GM18951 (cell line): Measurements from ENCODE around the gene NAV2.

Experiments used
- POLR2A ChIP-seq: IDR thresholded peaks from 4 replicates; pipeline ENCODE4 v1.6.1; 2011; ENCODE audit warnings: mild to moderate bottlenecking; ENCODE audit not compliant: insufficient read length, insufficient read depth; ENCODE audit errors: extremely low read depth
- in situ Hi-C: fragments of 300-500 bp; cut with MboI; formaldehyde crosslinking; loops from one replicate; pipeline ENCODE4 v1.12.0; 2022; ENCODE audit warnings: low sequenced_read_pairs, mixed read lengths, inconsistent platforms; ENCODE audit not compliant: unreplicated experiment

Gene NAV2

DNA sequence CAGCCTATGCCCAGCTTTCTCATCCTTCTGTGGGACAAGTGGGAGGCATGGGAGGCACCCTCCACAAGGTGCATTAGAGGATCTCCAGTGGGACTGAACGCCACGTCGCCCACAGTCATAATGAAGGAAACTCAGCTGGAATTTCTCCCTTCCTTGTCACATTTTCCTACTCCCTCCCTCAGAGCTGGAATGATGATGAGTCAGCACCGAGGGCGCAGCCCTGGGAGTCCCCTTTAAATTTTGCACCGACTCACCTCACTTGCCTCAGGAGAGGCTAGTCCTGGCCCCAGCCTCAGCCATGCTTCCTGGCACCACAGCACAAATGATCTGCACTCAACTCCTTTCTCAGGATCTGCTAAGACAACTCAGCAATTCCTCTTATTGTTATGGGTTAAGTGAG, 413.3 kb downstream of the NAV2 start:
- TF ChIP-seq POLR2A = no peak
- in situ Hi-C loops = loop anchor here (5.0 to 25.0 kb wide), 2 partner anchors 211 to 486 kb away; no protein-coding TSS in a partner anchor

DNA sequence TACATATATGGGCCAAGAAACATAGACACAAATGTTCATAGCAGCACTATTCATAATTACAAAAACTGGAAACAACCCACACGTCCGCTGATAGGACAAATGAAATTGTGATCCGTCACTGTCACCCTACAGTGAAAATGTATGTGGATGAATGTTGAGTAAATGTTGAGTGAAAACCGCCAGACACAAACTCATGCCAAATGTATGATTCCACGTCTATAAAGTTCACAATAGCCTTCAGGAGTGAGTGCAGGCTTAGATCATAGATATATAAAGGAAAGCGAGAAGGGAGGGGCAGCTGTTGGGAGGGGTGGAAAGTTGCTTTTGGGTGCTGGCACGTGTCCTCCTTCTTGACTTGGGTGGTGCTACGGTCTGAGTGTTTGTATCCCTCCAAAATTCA, 414.1 kb downstream of the NAV2 start:
- no peak for TF ChIP-seq POLR2A
- in situ Hi-C loops = loop anchor here (5.0 to 25.0 kb wide), 2 partner anchors 211 to 486 kb away; no protein-coding TSS in a partner anchor

DNA sequence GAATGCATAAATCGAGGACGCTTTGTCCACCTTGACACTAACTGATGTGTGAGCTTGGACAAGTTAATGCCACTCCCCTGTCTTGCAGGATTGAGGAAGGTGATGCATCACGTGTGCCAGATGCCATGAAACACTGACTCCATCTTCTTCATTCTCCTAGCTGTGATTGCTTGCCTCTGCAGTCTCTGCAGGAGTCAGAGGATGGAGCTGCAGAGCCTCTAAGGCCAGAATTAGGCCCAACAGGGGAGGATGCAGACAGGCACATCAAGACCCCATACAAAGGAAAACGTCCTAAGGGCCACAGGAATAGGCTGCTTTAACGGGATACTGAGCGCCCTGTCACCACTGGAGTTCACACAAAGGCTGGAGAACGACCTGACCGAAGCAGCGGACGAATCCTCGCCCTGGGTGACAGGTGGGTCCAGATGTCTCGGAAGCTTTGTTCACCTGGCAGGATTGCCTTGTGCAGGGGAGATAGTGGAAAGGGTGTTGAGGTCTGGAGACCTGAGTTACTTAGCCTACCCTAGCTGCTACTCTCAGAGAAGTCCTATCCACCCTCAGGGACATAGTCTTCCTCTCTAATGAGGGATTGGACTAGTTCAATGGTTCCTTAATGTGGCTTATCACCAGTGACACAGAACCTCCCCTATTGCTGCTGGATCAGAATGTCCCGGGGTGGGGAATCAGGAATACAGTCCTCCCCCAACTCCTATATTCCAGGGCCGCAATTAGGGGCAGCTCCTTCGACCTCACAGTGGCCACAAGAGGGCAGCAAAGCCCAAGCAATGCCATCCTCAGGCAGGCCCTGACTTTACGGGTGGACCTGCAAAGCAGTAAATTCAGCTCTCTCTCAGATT, 415.3 kb downstream of the NAV2 start:
- in situ Hi-C loops = loop anchor here (5.0 to 25.0 kb wide), 2 partner anchors 209 to 484 kb away; no protein-coding TSS in a partner anchor
- TF ChIP-seq POLR2A = no peak

- in situ Hi-C loops = loop anchor here (5.0 to 25.0 kb wide), 2 partner anchors 209 to 484 kb away; no protein-coding TSS in a partner anchor
Measured at GRCh38 chr11:20128528-20128825, 415.8 kb downstream of the NAV2 start.

GRCh38 chr11:20129665-20130064, 417.0 kb downstream of the NAV2 start:
- in situ Hi-C loops = loop anchor here (5.0 to 25.0 kb wide), 2 partner anchors 208 to 483 kb away; no protein-coding TSS in a partner anchor
- TF ChIP-seq POLR2A = no peak

GRCh38 chr11:20131788-20132666, 419.4 kb downstream of the NAV2 start:
- TF ChIP-seq POLR2A = no peak

DNA sequence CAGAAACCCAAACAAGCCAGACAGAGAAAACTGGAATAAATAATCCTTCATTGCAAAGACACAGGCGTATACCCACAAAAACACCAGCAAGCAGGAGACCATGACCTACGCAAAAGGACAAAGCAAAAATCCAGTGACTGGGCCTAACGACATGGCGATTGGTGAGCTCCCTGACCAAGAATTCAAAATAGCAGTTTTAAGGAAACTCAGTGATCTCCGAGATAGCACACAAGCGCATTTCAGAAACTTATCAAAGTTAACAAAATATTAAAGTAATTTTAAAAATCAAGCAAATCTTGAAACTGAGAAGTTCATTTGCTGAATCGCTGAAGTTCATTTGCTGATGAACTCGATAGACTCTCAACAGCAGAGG, 420.0 kb downstream of the NAV2 start:
- no peak for TF ChIP-seq POLR2A
- in situ Hi-C loops = loop anchor here (25.0 kb wide), 1 partner anchor 480 kb away; no protein-coding TSS in a partner anchor

More at GRCh38 chr11:20131788-20132666, 419.4 kb downstream of the NAV2 start:
- in situ Hi-C loops = loop anchor here (25.0 kb wide), 1 partner anchor 480 kb away; no protein-coding TSS in a partner anchor

DNA sequence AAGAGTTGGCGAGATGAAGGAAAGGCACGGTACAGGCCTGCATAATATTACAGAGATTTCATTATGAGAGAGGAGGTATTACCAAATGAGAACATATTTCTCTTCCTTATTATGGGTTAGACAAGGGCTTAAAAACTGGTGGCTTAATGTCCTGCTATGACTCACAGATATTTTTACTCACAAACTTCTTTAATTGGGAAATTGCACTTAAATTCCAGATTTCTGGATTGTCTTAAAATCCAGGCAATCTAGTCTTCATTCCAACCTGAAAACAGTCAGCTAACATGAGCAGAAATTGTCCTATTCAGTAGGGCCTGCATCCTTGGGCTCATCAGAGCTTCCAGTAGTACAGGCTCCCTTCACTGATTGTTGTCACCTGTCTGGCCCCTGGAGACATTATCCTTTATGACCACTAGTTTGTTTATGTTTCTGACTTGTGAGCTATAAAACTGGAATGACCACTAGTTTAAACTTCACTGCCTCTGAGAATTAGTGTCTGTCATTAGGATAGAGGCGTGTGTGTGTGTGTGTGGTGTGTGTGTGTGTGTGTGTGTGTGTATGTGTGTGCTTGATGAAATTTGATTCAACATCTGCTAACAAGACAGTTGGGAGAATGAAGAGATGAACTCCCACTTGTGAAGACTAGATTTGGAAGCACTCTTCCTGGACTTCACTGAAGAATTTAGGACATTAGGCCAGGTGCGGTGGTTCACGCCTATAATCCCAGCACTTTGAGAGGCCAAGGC, 422.5 kb downstream of the NAV2 start:
- no peak for TF ChIP-seq POLR2A
- in situ Hi-C loops = loop anchor here (25.0 kb wide), 1 partner anchor 477 kb away; no protein-coding TSS in a partner anchor

- in situ Hi-C loops = loop anchor here (25.0 kb wide), 1 partner anchor 475 kb away; no protein-coding TSS in a partner anchor
- no peak for TF ChIP-seq POLR2A
Measured at GRCh38 chr11:20137637-20138036, 425.0 kb downstream of the NAV2 start.

DNA sequence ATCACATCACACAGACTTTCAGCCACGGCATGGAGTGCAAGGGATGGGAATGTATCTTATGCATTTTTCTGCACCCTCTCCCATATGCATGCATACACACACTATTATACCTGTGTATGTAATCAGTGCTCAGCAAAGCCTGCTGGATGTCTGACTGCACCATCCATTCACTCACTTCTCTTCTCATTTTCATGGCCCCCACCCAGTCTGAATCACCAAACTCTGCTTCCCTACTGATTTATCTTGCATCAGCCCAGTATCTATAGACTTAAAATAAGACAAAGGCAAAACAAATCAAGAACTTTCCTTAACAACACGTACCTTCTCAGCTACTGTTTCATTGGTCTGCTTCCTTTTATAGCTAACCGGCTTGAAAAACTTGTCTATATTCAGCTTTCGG, 426.1 kb downstream of the NAV2 start:
- in situ Hi-C loops = loop anchor here (25.0 kb wide), 1 partner anchor 474 kb away; no protein-coding TSS in a partner anchor
- no peak for TF ChIP-seq POLR2A

DNA sequence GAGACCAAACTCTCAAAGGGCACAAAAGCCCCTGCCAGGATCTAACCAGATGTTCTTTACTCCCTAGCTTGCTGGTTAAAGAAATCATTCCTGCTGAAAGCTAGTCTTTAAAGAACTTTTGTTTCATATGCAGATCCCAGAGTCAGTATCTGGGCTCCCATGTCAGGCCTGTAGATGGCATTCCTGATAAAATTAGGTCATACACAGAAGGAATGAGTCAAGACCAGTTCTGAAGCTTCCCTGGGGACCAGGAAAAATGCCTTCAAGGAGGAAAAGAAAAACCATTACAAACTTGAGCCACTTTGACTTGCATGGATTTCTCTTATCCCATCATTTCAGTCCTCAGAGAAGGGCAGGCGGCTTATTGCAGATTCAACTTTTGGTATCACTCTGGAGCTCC, 441.7 kb downstream of the NAV2 start:
- in situ Hi-C loops = no loop called here
- no peak for TF ChIP-seq POLR2A

DNA sequence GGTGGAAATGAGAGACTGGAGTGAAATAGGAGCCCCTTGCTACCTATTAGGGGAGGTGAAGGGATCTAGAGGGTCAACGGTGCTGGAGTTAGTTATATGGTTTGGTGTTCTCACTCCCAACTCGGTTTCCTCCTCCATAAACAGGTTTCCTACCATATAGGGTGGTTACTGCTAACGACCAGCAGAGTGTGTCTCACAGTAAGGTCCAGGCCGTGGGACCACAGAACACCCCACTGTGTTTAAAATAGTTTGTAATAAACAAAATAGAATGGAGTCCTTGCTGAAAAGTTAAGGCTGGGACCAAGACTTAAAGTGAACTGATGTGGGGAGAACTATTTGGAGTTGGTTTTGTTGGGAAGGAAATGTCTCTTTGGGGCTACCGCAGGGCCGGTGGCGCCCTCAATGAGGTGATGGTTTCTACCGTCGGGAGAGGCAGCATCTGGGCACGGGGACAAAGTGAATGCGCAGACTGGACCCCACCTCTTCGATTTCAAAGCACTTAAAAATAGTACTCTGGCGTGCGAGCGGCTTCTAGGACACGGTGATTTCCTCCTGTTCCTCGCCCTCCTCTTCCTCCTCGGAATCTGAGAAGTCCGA, 443.1 kb downstream of the NAV2 start:
- in situ Hi-C loops = no loop called here
- TF ChIP-seq POLR2A = no peak

- no peak for TF ChIP-seq POLR2A
- in situ Hi-C loops = no loop called here
Measured at GRCh38 chr11:20156280-20156875, 443.7 kb downstream of the NAV2 start.
